ENCODE results near the gene PMM2.
"Not testable (repeated sequence)": the region's sequence is repeated elsewhere in the genome, so short reads cannot be mapped to it uniquely, and the experiment has no call there.

PMM2 gene

GRCh38 chr16:8869212-8869987 is 71.8 kb downstream of the PMM2 start:
- no peak for DNase-seq

GRCh38 chr16:8869988-8870241 is 72.3 kb downstream of the PMM2 start:
- DNase-seq, result not testable (repeated sequence)

- no peak for DNase-seq
These were observed 74.4 kb downstream of the PMM2 start for GRCh38 chr16:8872071-8872470.

- DNase-seq, result no peak
These were observed 75.6 kb downstream of the PMM2 start for GRCh38 chr16:8872967-8873865.

- DNase-seq, result not testable (repeated sequence)
These were observed 76.2 kb downstream of the PMM2 start for GRCh38 chr16:8873866-8874195.

- no peak for DNase-seq
These were observed 76.7 kb downstream of the PMM2 start for GRCh38 chr16:8874388-8874787.

GRCh38 chr16:8875317-8875716 is 77.7 kb downstream of the PMM2 start:
- not testable (repeated sequence) for DNase-seq

- no peak for DNase-seq
These were observed 80.4 kb downstream of the PMM2 start for GRCh38 chr16:8877894-8878522.

GRCh38 chr16:8878523-8878911 is 80.9 kb downstream of the PMM2 start:
- no peak for DNase-seq

- no peak for DNase-seq
These were observed 83.3 kb downstream of the PMM2 start for GRCh38 chr16:8880839-8881510.

- no peak for DNase-seq
These were observed 84.5 kb downstream of the PMM2 start, which contains the start of gene LITAFD for GRCh38 chr16:8882041-8882617. TSS of gene LITAFD (plus strand) at chr16:8882351. CDS start at chr16:8884356, 2,005 bp downstream.

- DNase-seq, result no peak
These were observed 85.2 kb downstream of the PMM2 start for GRCh38 chr16:8882725-8883377.

- DNase-seq, result peak; percentile 12
These were observed 88.3 kb downstream of the PMM2 start for GRCh38 chr16:8885674-8886592.

- no peak for DNase-seq
These were observed 89.2 kb downstream of the PMM2 start for GRCh38 chr16:8886593-8887430.

GRCh38 chr16:8887431-8887765 is 89.8 kb downstream of the PMM2 start:
- no peak for DNase-seq

- no peak for DNase-seq
These were observed 90.4 kb downstream of the PMM2 start for GRCh38 chr16:8887952-8888560.

- no peak for DNase-seq
These were observed 91.6 kb downstream of the PMM2 start for GRCh38 chr16:8888951-8889892.

- DNase-seq, result no peak
These were observed 92.4 kb downstream of the PMM2 start for GRCh38 chr16:8889893-8890548.

All from DMS153 (cell line).